WTC11 (cell line): ENCODE data around the gene MORC3.

ENCODE experiments used
- CREB1 ChIP-seq: sonication (generic); formaldehyde crosslinking; IDR thresholded peaks from 2 replicates; pipeline ENCODE4 v1.8.0; 2023; ENCODE audit warnings: mild to moderate bottlenecking, missing genetic modification reagents
- CTCF ChIP-seq: fragments of 200-600 bp; IDR thresholded peaks from 2 replicates; pipeline ENCODE4 v1.8.0; 2022; ENCODE audit warnings: antibody characterized with exemption
- ELF4 ChIP-seq: sonication (generic); formaldehyde crosslinking; IDR thresholded peaks from 2 replicates; pipeline ENCODE4 v1.8.1; 2022; ENCODE audit warnings: low read depth, mild to moderate bottlenecking, moderate library complexity, missing genetic modification reagents
- FOXJ3 ChIP-seq: sonication (generic); formaldehyde crosslinking; IDR thresholded peaks from 2 replicates; pipeline ENCODE4 v1.9.0; 2021; ENCODE audit warnings: missing genetic modification reagents, mild to moderate bottlenecking, borderline replicate concordance
- FOXK1 ChIP-seq: sonication (generic); formaldehyde crosslinking; IDR thresholded peaks from 2 replicates; pipeline ENCODE4 v1.8.0; 2022; ENCODE audit warnings: mild to moderate bottlenecking, moderate library complexity, missing genetic modification reagents
- IRF1 ChIP-seq: sonication (generic); formaldehyde crosslinking; IDR thresholded peaks from 2 replicates; pipeline ENCODE4 v1.8.0; 2023; ENCODE audit warnings: missing genetic modification reagents
- KAT7 ChIP-seq: sonication (generic); formaldehyde crosslinking; IDR thresholded peaks from 2 replicates; pipeline ENCODE4 v1.8.1; 2023; ENCODE audit warnings: missing genetic modification reagents, mild to moderate bottlenecking, borderline replicate concordance
- MAX ChIP-seq: sonication (generic); formaldehyde crosslinking; IDR thresholded peaks from 2 replicates; pipeline ENCODE4 v1.8.0; 2022; ENCODE audit warnings: mild to moderate bottlenecking, missing genetic modification reagents
- NFYB ChIP-seq: sonication (generic); formaldehyde crosslinking; conservative IDR thresholded peaks from 2 replicates; pipeline ENCODE4 v1.8.0; 2022; ENCODE audit warnings: low read depth, missing genetic modification reagents
- SMAD3 ChIP-seq: sonication (generic); formaldehyde crosslinking; IDR thresholded peaks from 2 replicates; pipeline ENCODE4 v1.8.0; 2022; ENCODE audit warnings: missing genetic modification reagents, mild to moderate bottlenecking, borderline replicate concordance
- TEAD1 ChIP-seq: sonication (generic); formaldehyde crosslinking; IDR thresholded peaks from 2 replicates; pipeline ENCODE4 v1.8.0; 2022; ENCODE audit warnings: mild to moderate bottlenecking, missing genetic modification reagents
- USF2 ChIP-seq: sonication (generic); formaldehyde crosslinking; IDR thresholded peaks from 2 replicates; pipeline ENCODE4 v1.8.1; 2023; ENCODE audit warnings: mild to moderate bottlenecking, missing genetic modification reagents, moderate library complexity
- ZNF121 ChIP-seq: sonication (generic); formaldehyde crosslinking; IDR thresholded peaks from 2 replicates; pipeline ENCODE4 v1.8.0; 2023; ENCODE audit warnings: missing genetic modification reagents

DNA sequence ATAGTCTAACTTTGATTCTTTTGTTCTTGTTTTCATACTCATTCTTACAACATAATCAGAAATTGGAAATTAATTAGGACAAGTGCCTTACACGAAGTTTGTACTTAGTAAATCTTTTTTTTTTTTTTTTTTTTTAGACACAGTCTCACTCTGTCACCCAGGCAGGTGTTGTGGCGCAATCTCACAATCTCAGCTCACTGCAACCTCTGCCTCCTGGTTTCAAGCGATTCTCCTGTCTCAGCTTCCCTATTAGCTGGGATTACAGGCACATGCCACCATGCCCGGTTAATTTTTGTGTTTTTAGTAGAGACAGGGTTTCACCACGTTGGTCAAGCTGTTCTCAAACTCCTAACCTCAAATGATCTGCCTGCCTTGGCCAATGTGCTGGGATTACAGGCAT is 77.6 kb downstream of the MORC3 start:
- TF ChIP-seq CTCF (no peak), IRF1 (no peak), SMAD3 (CRISPR knock-in tag) (no peak), TEAD1 (no peak), FOXK1 (no peak), NFYB (no peak), KAT7 (CRISPR knock-in tag) (no peak), CREB1 (CRISPR knock-in tag) (no peak), ELF4 (CRISPR knock-in tag) (no peak), MAX (CRISPR knock-in tag) (no peak), ZNF121 (CRISPR knock-in tag) (no peak), FOXJ3 (no peak), USF2 (CRISPR knock-in tag) (no peak)
